Heart left ventricle (tissue), 16 donors: ENCODE results near the gene PIK3C2G. TPM values are rescaled to one million over a fixed set of nuclear protein-coding genes. Genes with fewer than 3 reads are reported as not detected.
A peak's percentile ranks its signal among the peaks of the same experiment; 100 is the strongest.

Experiments used
- ATAC-seq, 4 donors: fragments of 200-7000 bp; cut with Tn5 transposase; one replicate each; pipeline ENCODE4 v1.9.1; 2020 to 2022; ENCODE audit warnings: moderate library complexity in 4 of 4, mild to moderate bottlenecking in 3 of 4, moderate number of reproducible peaks in 1 of 4
- DNase-seq, 5 donors: peaks; one replicate each; pipeline ENCODE4 v3.0.0-alpha.2; 2020
- H3K27ac ChIP-seq, 12 donors: fragments of 200-600 bp; sonication (generic) in 4 of 12; one replicate each; pipeline versions ENCODE4 v1.5.0 to v1.8.0; 2016 to 2022; ENCODE audit warnings: mild to moderate bottlenecking in 2 of 12
- H3K27me3 ChIP-seq, 9 donors: fragments of 200-600 bp; sonication (generic) in 2 of 9; one replicate each; pipeline versions ENCODE4 v1.5.1 to v1.8.0; 2016 to 2022; ENCODE audit warnings: mild to moderate bottlenecking in 3 of 9
- H3K36me3 ChIP-seq, 9 donors: fragments of 200-600 bp; sonication (generic) in 2 of 9; one replicate each; pipeline versions ENCODE4 v1.5.0 to v1.8.0; 2018 to 2022; ENCODE audit warnings: mild to moderate bottlenecking in 2 of 9
- H3K4me1 ChIP-seq, 12 donors: fragments of 200-600 bp; sonication (generic) in 4 of 12; one replicate each; pipeline versions ENCODE4 v1.5.0 to v1.8.0; 2016 to 2022; ENCODE audit warnings: mild to moderate bottlenecking in 3 of 12
- H3K4me3 ChIP-seq, 12 donors: fragments of 200-600 bp; sonication (generic) in 4 of 12; one replicate each; pipeline versions ENCODE4 v1.5.0 to v1.8.0; 2017 to 2022; ENCODE audit warnings: mild to moderate bottlenecking in 9 of 12, moderate library complexity in 4 of 12
- H3K9me3 ChIP-seq, 12 donors: fragments of 200-600 bp; sonication (generic) in 4 of 12; one replicate each; pipeline versions ENCODE4 v1.5.0 to v1.8.0; 2016 to 2022; ENCODE audit warnings: mild to moderate bottlenecking in 1 of 12
- POLR2A ChIP-seq, 2 donors: fragments of 450-650 bp; IDR thresholded peaks; one replicate each; pipeline ENCODE4 v1.6.1; 2017; ENCODE audit warnings: antibody characterized with exemption in 2 of 2, mild to moderate bottlenecking in 2 of 2, moderate library complexity in 2 of 2
- WGBS, 4 donors: extraction: QIAGEN DNeasy Blood & Tissue Kit in 2 of 4; methylation state at CpG; one replicate each; pipeline versions ENCODE4 v1.1.5 to v1.1.7; 2013 to 2018; 5-methylcytosine and 5-hydroxymethylcytosine counted together
- intact Hi-C, 10 donors: fragments of 100-400 bp; cut with DNase I; formaldehyde crosslinking; loops; one replicate each; pipeline versions ENCODE4 v1.11.1 to v1.14.2; 2022
- polyA plus RNA-seq, 2 donors: library from polyadenylated mRNA; stranded (reverse); fragments of 200-250 nt; gene quantifications; one replicate each; pipeline ENCODE4 v1.2.3, GENCODE V29; 2013
- total RNA-seq, 9 donors: library from RNA; depleted of rRNA in 2 of 9; stranded (reverse); fragments of >200 nt in 2 of 9; fragmentation: NEBNext Ultra II Directional in 3 of 9; extraction: Animal tissue kit (Norgen Biotek cat#: 25700) in 3 of 9; gene quantifications; one replicate each; pipeline versions ENCODE4 v1.1.0 to v1.2.4, GENCODE V29; 2016 to 2023
- TF ChIP-seq, protein P1 (sequence below), 12 donors: fragments of 200-600 bp; sonication (generic) in 4 of 12; IDR thresholded peaks; one replicate each; pipeline versions ENCODE4 v1.5.0 to v1.8.0; 2018 to 2022; ENCODE audit warnings: antibody characterized with exemption in 12 of 12, mild to moderate bottlenecking in 5 of 12
- donor health status: ischemic (EF 13 %, LVEDD 7.1; RV severe dilation, severe dysfunction).
- donor health status: healthy with polysubstance abuse.
- donor health status: DM: no; HTN: yes; CAD: no.
- donor health status: DM: no; HTN: no; CAD: no.
- donor health status: ischemic (EF 25% LVEDD 6.9; RV normal size, moderate dysfunction).
- donor health status: ischemic (EF 25% LVEDD 5.7; RV mildly dilated, moderate dysfunction).
- donor health status: healthy.
- donor health status: DM: yes; HTN: yes; CAD: no.
- donor health status: ischemic (EF 35%, LVEDD 5.7; RV mildly dilated, moderate dysfunction).
- donor health status: nonischemic (EF 11% LVEDD 7.7; RV severe dilation, severe dysfunction).
- donor health status: DM: yes; HTN: yes; CAD: no.
- donor health status: PGD.
- donor health status: ischemic (EF 29% LVEDD 5.4; RV normal size, mild dysfunction).
- donor health status: nonischemic (EF 23%, LVEDD 6.1; RV moderate dilation, normal function).

PIK3C2G gene
- total and polyA plus RNA-seq, 11 donors = not detected

DNA sequence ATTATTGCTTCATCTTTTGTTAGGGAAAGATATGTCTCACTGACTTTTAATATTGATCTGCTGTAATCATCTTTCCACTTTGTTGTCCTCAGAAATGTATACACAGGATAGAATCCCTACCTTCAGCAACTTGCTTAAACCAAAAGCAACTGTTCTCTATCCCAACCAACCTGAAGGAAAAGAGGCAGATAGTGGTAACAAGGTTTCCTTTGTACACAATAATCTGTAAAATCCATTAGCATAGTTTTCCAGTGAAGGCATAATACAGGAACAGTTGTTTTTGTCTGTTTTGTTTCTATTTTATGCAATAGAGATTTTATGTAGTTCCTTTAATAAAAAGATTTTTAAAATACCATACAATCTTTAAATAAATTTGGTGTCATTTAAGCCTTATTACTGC is 170.5 kb downstream of the PIK3C2G start:
- Histone ChIP-seq H3K4me1 (peaks cover 0 to 16% (median 2%) of the 10 kb centered on the region in 12 donors), H3K4me3 (no peak overlapping the region), H3K27me3 (no peaks in the 10 kb centered on the region), H3K36me3 (no peaks in the 10 kb centered on the region), H3K27ac (peak overlapping the region in 2 of 12 donors; percentile 33 to 39), H3K9me3 (no peaks in the 10 kb centered on the region)
- TF ChIP-seq, protein P1, sequence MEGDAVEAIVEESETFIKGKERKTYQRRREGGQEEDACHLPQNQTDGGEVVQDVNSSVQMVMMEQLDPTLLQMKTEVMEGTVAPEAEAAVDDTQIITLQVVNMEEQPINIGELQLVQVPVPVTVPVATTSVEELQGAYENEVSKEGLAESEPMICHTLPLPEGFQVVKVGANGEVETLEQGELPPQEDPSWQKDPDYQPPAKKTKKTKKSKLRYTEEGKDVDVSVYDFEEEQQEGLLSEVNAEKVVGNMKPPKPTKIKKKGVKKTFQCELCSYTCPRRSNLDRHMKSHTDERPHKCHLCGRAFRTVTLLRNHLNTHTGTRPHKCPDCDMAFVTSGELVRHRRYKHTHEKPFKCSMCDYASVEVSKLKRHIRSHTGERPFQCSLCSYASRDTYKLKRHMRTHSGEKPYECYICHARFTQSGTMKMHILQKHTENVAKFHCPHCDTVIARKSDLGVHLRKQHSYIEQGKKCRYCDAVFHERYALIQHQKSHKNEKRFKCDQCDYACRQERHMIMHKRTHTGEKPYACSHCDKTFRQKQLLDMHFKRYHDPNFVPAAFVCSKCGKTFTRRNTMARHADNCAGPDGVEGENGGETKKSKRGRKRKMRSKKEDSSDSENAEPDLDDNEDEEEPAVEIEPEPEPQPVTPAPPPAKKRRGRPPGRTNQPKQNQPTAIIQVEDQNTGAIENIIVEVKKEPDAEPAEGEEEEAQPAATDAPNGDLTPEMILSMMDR (IDR thresholded peaks at IDR 0.05) = no peak
- no peak for TF ChIP-seq POLR2A (IDR thresholded peaks at IDR 0.05)
- no peak for DNase-seq
- intact Hi-C loops = loop anchor here in 6 of 10 donors (2.0 to 10.0 kb wide), 8 partner anchors 606 to 1121 kb away; no protein-coding TSS in a partner anchor
- no peak for ATAC-seq

DNA sequence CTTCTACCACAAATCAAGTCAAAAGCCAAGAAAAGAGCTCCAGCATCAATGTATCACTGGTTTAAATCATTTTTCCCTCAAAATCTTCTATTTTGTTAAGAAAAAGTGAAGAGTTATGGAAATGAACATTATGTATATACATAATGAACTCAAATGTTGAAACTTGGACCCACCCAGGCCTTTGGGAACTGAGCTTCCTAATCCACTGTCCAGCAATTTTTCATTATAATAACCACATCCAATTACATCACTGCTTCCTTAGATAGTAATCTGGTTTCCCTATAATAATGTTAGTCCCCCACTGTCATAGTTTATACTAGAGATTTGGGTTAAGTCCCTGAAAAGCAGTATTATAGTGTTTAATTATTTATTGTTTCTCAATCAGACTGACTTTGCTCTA is 170.9 kb downstream of the PIK3C2G start:
- intact Hi-C loops = loop anchor here in 6 of 10 donors (5.0 to 10.0 kb wide), 6 partner anchors 605 to 1120 kb away; no protein-coding TSS in a partner anchor
- peak overlapping the region in 2 of 12 donors; percentile 33 to 39 for H3K27ac ChIP-seq
- peaks cover 0 to 16% (median 2%) of the 10 kb centered on the region in 12 donors for H3K4me1 ChIP-seq
- H3K9me3 ChIP-seq = no peaks in the 10 kb centered on the region
- peak in 1 of 4 donors; percentile 40 for ATAC-seq
- H3K27me3 ChIP-seq = no peaks in the 10 kb centered on the region
- TF ChIP-seq, protein P1 (IDR thresholded peaks at IDR 0.05) = no peak
- TF ChIP-seq POLR2A (IDR thresholded peaks at IDR 0.05) = no peak
- no peak overlapping the region for H3K4me3 ChIP-seq
- H3K36me3 ChIP-seq = no peaks in the 10 kb centered on the region
- no peak for DNase-seq

- H3K27ac ChIP-seq = no peak overlapping the region
- TF ChIP-seq, protein P1 (IDR thresholded peaks at IDR 0.05) = no peak
- TF ChIP-seq POLR2A (IDR thresholded peaks at IDR 0.05) = no peak
- DNase-seq (no peak), ATAC-seq (no peak)
- H3K27me3 ChIP-seq = no peaks in the 10 kb centered on the region
- no peaks in the 10 kb centered on the region for H3K36me3 ChIP-seq
- H3K4me3 ChIP-seq = no peak overlapping the region
- intact Hi-C loops = loop anchor here in 5 of 10 donors (5.0 to 10.0 kb wide), 4 partner anchors 749 to 859 kb away; no protein-coding TSS in a partner anchor
- H3K9me3 ChIP-seq = no peaks in the 10 kb centered on the region
- H3K4me1 ChIP-seq = peaks cover 0 to 14% (median 0%) of the 10 kb centered on the region in 12 donors
Measured at GRCh38 chr12:18436170-18436569, 174.9 kb downstream of the PIK3C2G start.

GRCh38 chr12:18439541-18439940 is 178.2 kb downstream of the PIK3C2G start:
- DNase-seq (no peak), ATAC-seq (no peak)
- no peaks in the 10 kb centered on the region for H3K36me3 ChIP-seq
- intact Hi-C loops = loop anchor here in 5 of 10 donors (5.0 to 10.0 kb wide), 4 partner anchors 745 to 855 kb away; no protein-coding TSS in a partner anchor
- no peaks in the 10 kb centered on the region for H3K27me3 ChIP-seq
- H3K9me3 ChIP-seq = no peaks in the 10 kb centered on the region
- no peak overlapping the region for H3K4me3 ChIP-seq
- no peaks in the 10 kb centered on the region for H3K4me1 ChIP-seq
- H3K27ac ChIP-seq = no peak overlapping the region
- 71 to 79% (median 73%) methylated on average over 3 of the region's 3 CpGs for WGBS, 4 donors
- TF ChIP-seq POLR2A (IDR thresholded peaks at IDR 0.05) = no peak
- TF ChIP-seq, protein P1 (IDR thresholded peaks at IDR 0.05) = no peak
